H1 (cell line): ENCODE results near the gene SAMD4A. TPM values are rescaled to one million over a fixed set of nuclear protein-coding genes. Genes with fewer than 3 reads are reported as not detected.

Experiments
- CTCF ChIA-PET: fragments of 300-600 bp; sonication (Branson Sonifier 250); formaldehyde crosslinking; loops from one replicate; lab custom pipeline; 2021; ENCODE audit not compliant: partially characterized antibody; lab: Charles Lee
- POLR2A ChIA-PET: fragments of 300-600 bp; sonication (Branson Sonifier 250); formaldehyde crosslinking; loops from one replicate; lab custom pipeline; 2021; ENCODE audit warnings: inconsistent platforms; ENCODE audit not compliant: partially characterized antibody; lab: Charles Lee
- DNase-seq, 2 experiments: peaks; one replicate each; pipeline versions ENCODE4 v3.0.0 to v3.0.0-alpha.2; 2010 to 2022; ENCODE audit warnings: low spot score in 2 of 2, low read depth in 1 of 2, mixed read lengths in 1 of 2
- FAIRE-seq: peaks from 2 replicates; lab custom pipeline; 2011; peaks lifted over from hg19 to GRCh38; lab: Jason Lieb, UNC
- H2AFZ ChIP-seq: 2 replicates; pipeline ENCODE4 v1.8.1; 2012; ENCODE audit warnings: low read length, inconsistent platforms
- H2AK5ac ChIP-seq: 2 replicates; pipeline ENCODE4 v1.6.1; 2013; ENCODE audit warnings: low read depth, low read length
- H2BK120ac ChIP-seq: replicated peaks from 2 replicates; pipeline ENCODE3; 2013; ENCODE audit warnings: low read depth, low read length, inconsistent platforms
- H2BK12ac ChIP-seq: 2 replicates; pipeline ENCODE4 v1.6.1; 2013; ENCODE audit warnings: low read depth, low read length
- H2BK15ac ChIP-seq: 2 replicates; pipeline ENCODE4 v1.6.1; 2013; ENCODE audit warnings: low read length
- H2BK20ac ChIP-seq: 2 replicates; pipeline ENCODE4 v1.6.1; 2013; ENCODE audit warnings: low read length
- H2BK5ac ChIP-seq: 2 replicates; pipeline ENCODE4 v1.6.1; 2013; ENCODE audit warnings: low read depth, low read length
- H3K14ac ChIP-seq: 2 replicates; pipeline ENCODE4 v1.6.1; 2013; ENCODE audit warnings: inconsistent platforms; ENCODE audit not compliant: insufficient read length
- H3K18ac ChIP-seq: 2 replicates; pipeline ENCODE4 v1.6.1; 2013; ENCODE audit warnings: low read length; ENCODE audit errors: extremely low read depth
- H3K23ac ChIP-seq: 2 replicates; pipeline ENCODE4 v1.6.1; 2013; ENCODE audit warnings: inconsistent platforms; ENCODE audit not compliant: insufficient read length
- H3K23me2 ChIP-seq: 2 replicates; pipeline ENCODE4 v1.6.1; 2013; ENCODE audit warnings: low read depth, low read length
- H3K27ac ChIP-seq: 2 replicates; pipeline ENCODE4 v1.6.1; 2011; ENCODE audit warnings: low read depth, low read length, inconsistent platforms
- H3K27me3 ChIP-seq, 4 experiments: replicated peaks in 1 of 4; 1 replicate in 1 of 4; 2 replicates in 3 of 4; pipeline versions ENCODE4 v1.6.1 to v1.8.1; 2011 to 2013; ENCODE audit warnings: low read length in 3 of 4, mild to moderate bottlenecking in 3 of 4, inconsistent platforms in 2 of 4, mixed read lengths in 2 of 4, moderate library complexity in 1 of 4; ENCODE audit not compliant: control insufficient read depth in 3 of 4, insufficient read depth in 3 of 4; ENCODE audit errors: extremely low read depth in 1 of 4
- H3K36me3 ChIP-seq, 4 experiments: 2 replicates each; pipeline versions ENCODE4 v1.6.1 to v1.8.1; 2011 to 2013; ENCODE audit warnings: mild to moderate bottlenecking in 4 of 4, low read length in 3 of 4, moderate library complexity in 2 of 4, control low read depth in 1 of 4, inconsistent platforms in 1 of 4; ENCODE audit not compliant: insufficient read depth in 4 of 4, control insufficient read depth in 2 of 4
- H3K4ac ChIP-seq: replicated peaks from 2 replicates; pipeline ENCODE3; 2013; ENCODE audit warnings: low read length, low read depth, mixed read lengths, inconsistent platforms; ENCODE audit not compliant: insufficient read length
- H3K4me1 ChIP-seq, 4 experiments: replicated peaks in 1 of 4; 1 replicate in 1 of 4; 2 replicates in 3 of 4; pipeline versions ENCODE4 v1.6.1 to v1.8.1; 2011 to 2013; ENCODE audit warnings: low read length in 3 of 4, inconsistent platforms in 2 of 4, mixed read lengths in 1 of 4; ENCODE audit not compliant: insufficient read depth in 4 of 4, control insufficient read depth in 3 of 4
- H3K4me2 ChIP-seq, 2 experiments: 2 replicates each; pipeline versions ENCODE4 v1.6.1 to v1.8.1; 2011 to 2013; ENCODE audit warnings: low read depth in 2 of 2, low read length in 2 of 2, control low read depth in 1 of 2, inconsistent platforms in 1 of 2, mild to moderate bottlenecking in 1 of 2; ENCODE audit not compliant: insufficient read depth in 1 of 2
- H3K4me3 ChIP-seq, 4 experiments: fragments of 200-600, 300-600 bp in 1 of 4; sonication (generic), shearing (Covaris generic), sonication (Bioruptor Twin) in 1 of 4; 2 replicates each; pipeline versions ENCODE4 v1.5.1 to v1.8.1; 2011 to 2016; ENCODE audit warnings: low read length in 4 of 4, low read depth in 3 of 4, control low read depth in 2 of 4, inconsistent platforms in 2 of 4, mild to moderate bottlenecking in 2 of 4, mixed read lengths in 1 of 4, moderate library complexity in 1 of 4; ENCODE audit not compliant: insufficient read depth in 2 of 4; ENCODE audit errors: extremely low read depth in 1 of 4
- H3K56ac ChIP-seq: replicated peaks from 2 replicates; pipeline ENCODE3; 2013; ENCODE audit warnings: low read depth, mild to moderate bottlenecking, mixed read lengths, low read length, inconsistent platforms; ENCODE audit not compliant: insufficient read length
- H3K79me1 ChIP-seq: 2 replicates; pipeline ENCODE4 v1.6.1; 2013; ENCODE audit warnings: low read depth, low read length, control low read depth
- H3K79me2 ChIP-seq, 2 experiments: 2 replicates each; pipeline versions ENCODE4 v1.6.1 to v1.8.1; 2012 to 2013; ENCODE audit warnings: low read length in 2 of 2, mild to moderate bottlenecking in 2 of 2, inconsistent platforms in 1 of 2; ENCODE audit not compliant: insufficient read depth in 2 of 2, control insufficient read depth in 1 of 2
- H3K9ac ChIP-seq, 4 experiments: replicated peaks in 1 of 4; 1 replicate in 1 of 4; 2 replicates in 3 of 4; pipeline versions ENCODE4 v1.6.1 to v1.8.1; 2011 to 2013; ENCODE audit warnings: low read depth in 3 of 4, low read length in 3 of 4, control low read depth in 2 of 4, mild to moderate bottlenecking in 2 of 4, moderate library complexity in 2 of 4, inconsistent platforms in 1 of 4; ENCODE audit errors: extremely low read depth in 1 of 4
- H3K9me3 ChIP-seq, 2 experiments: 2 replicates each; pipeline versions ENCODE4 v1.6.1 to v1.8.1; 2012 to 2013; ENCODE audit warnings: mild to moderate bottlenecking in 2 of 2, moderate library complexity in 2 of 2, control low read depth in 1 of 2, inconsistent platforms in 1 of 2, low read depth in 1 of 2, low read length in 1 of 2, mixed read lengths in 1 of 2; ENCODE audit not compliant: insufficient read depth in 2 of 2
- H4K20me1 ChIP-seq, 2 experiments: replicated peaks in 1 of 2; 2 replicates each; pipeline versions ENCODE3 to v1.8.1; 2011 to 2013; ENCODE audit warnings: inconsistent platforms in 2 of 2, low read length in 2 of 2, mild to moderate bottlenecking in 1 of 2; ENCODE audit not compliant: insufficient read depth in 2 of 2, control insufficient read depth in 1 of 2
- H4K5ac ChIP-seq: 2 replicates; pipeline ENCODE4 v1.6.1; 2013; ENCODE audit warnings: low read length, low read depth, mixed read lengths, inconsistent platforms; ENCODE audit not compliant: insufficient read length
- H4K8ac ChIP-seq: 2 replicates; pipeline ENCODE4 v1.8.0; 2013; ENCODE audit warnings: mild to moderate bottlenecking, moderate library complexity, low read length, inconsistent platforms; ENCODE audit not compliant: insufficient read depth; ENCODE audit errors: extremely low read depth
- H4K91ac ChIP-seq: replicated peaks from 2 replicates; pipeline ENCODE3; 2013; ENCODE audit warnings: low read length, mixed read lengths, inconsistent platforms; ENCODE audit not compliant: insufficient read length
- CREB1 ChIP-seq: IDR thresholded peaks from 2 replicates; pipeline ENCODE4 v1.6.1; 2012; ENCODE audit warnings: inconsistent platforms
- CTCF ChIP-seq, 3 experiments: IDR thresholded peaks; 1 replicate in 2 of 3; 2 replicates in 1 of 3; pipeline versions ENCODE4 v1.5.1 to v1.6.1; 2011; ENCODE audit warnings: low read length in 3 of 3, mild to moderate bottlenecking in 3 of 3, inconsistent platforms in 2 of 3, low read depth in 1 of 3, moderate library complexity in 1 of 3; ENCODE audit not compliant: insufficient read depth in 1 of 3; ENCODE audit errors: control extremely low read depth in 1 of 3
- SUZ12 ChIP-seq: fragments of 200-600 bp; sonication (generic); IDR thresholded peaks from 2 replicates; pipeline ENCODE4 v1.6.1; 2012; ENCODE audit warnings: mild to moderate bottlenecking, inconsistent platforms, low read length, moderate library complexity, mixed read lengths
- TBP ChIP-seq: IDR thresholded peaks from 2 replicates; pipeline ENCODE4 v1.6.1; 2011; ENCODE audit warnings: low read depth, low read length, improper control_type of control experiment
- USF2 ChIP-seq: IDR thresholded peaks from 2 replicates; pipeline ENCODE4 v1.6.1; 2011; ENCODE audit warnings: low read length, improper control_type of control experiment
- polyA plus RNA-seq, 7 experiments: library from polyadenylated mRNA; depleted of rRNA in 3 of 7; stranded (reverse) in 5 of 7; unstranded in 2 of 7; fragments of >200 nt in 5 of 7; fragments of 200-250 nt in 2 of 7; gene quantifications; 1 replicate in 5 of 7; 2 replicates in 1 of 7; 4 replicates in 1 of 7; pipeline versions ENCODE4 v1.2.1 to v1.2.3, GENCODE V29; 2011 to 2013; ENCODE audit warnings: missing spikeins in 2 of 7, mixed read lengths in 2 of 7
- total RNA-seq: library from RNA; stranded (reverse); fragmentation: NEBNext Ultra II Directional; extraction: Animal tissue kit (Norgen Biotek cat#: 25700); gene quantifications from 2 replicates; pipeline ENCODE4 v1.2.1, GENCODE V29; 2021

Gene SAMD4A
- total and polyA plus RNA-seq, 2 of the 8 experiments (the other 6 are each of a cell fraction or from before 2014, with no cell fraction given), result 2.4 to 12.3 TPM

- DNase-seq, result no peak
- no peaks in the 10 kb centered on the region for H3K4me1 ChIP-seq
- no peaks in the 10 kb centered on the region for H4K20me1 ChIP-seq
- H3K9ac ChIP-seq, result no peak overlapping the region
- H3K14ac ChIP-seq, result no peak overlapping the region
- H2BK120ac ChIP-seq, result no peak overlapping the region
- TF ChIP-seq USF2, result no peak
- TF ChIP-seq SUZ12, result no peak
- no peak for TF ChIP-seq TBP
- no peak for TF ChIP-seq CTCF (IDR thresholded peaks at IDR 0.05; ENCODE audit: control extremely low read depth in 1 of 3, insufficient read depth in 1 of 3, low read depth in 1 of 3, low read length in 3 of 3)
- no peak for TF ChIP-seq CREB1
- TF ChIP-seq, all 59 proteins: peak for 0
- no peak overlapping the region for H4K5ac ChIP-seq
- H2BK20ac ChIP-seq, result no peak overlapping the region
- FAIRE-seq, result no peak
- CTCF ChIA-PET, result no interaction called here
- H2BK5ac ChIP-seq, result no peak overlapping the region
- H3K79me2 ChIP-seq, result no peaks in the 10 kb centered on the region
- H3K56ac ChIP-seq, result no peak overlapping the region
- H3K4me2 ChIP-seq, result no peak overlapping the region
- no peak overlapping the region for H2AK5ac ChIP-seq
- H3K9me3 ChIP-seq, result no peaks in the 10 kb centered on the region
- no peak overlapping the region for H3K4ac ChIP-seq
- no peaks in the 10 kb centered on the region for H3K36me3 ChIP-seq
- H2BK12ac ChIP-seq, result no peak overlapping the region
- H3K27ac ChIP-seq, result no peak overlapping the region
- POLR2A ChIA-PET, result no interaction called here
- no peak overlapping the region for H4K8ac ChIP-seq
- no peak overlapping the region for H3K4me3 ChIP-seq
- H3K79me1 ChIP-seq, result no peaks in the 10 kb centered on the region
- H2AFZ ChIP-seq, result no peak overlapping the region
- H3K27me3 ChIP-seq, result no peaks in the 10 kb centered on the region
- H2BK15ac ChIP-seq, result no peak overlapping the region
- no peak overlapping the region for H4K91ac ChIP-seq
- H3K23me2 ChIP-seq, result no peaks in the 10 kb centered on the region; the same call in 1 of the 2 replicates
- H3K23ac ChIP-seq, result no peak overlapping the region
- no peak overlapping the region for H3K18ac ChIP-seq
Measured at GRCh38 chr14:54834081-54834480, 267.2 kb downstream of the SAMD4A start.
